Caki2 (cell line): ENCODE results near the gene KLHL14. TPM values are rescaled to one million over a fixed set of nuclear protein-coding genes. Genes with fewer than 3 reads are reported as not detected.
"Not testable (repeated sequence)": the region's sequence is repeated elsewhere in the genome, so short reads cannot be mapped to it uniquely, and the experiment has no call there.

ENCODE experiments used
- DNase-seq: peaks from one replicate; pipeline ENCODE4 v3.0.0-alpha.2; 2015; ENCODE audit warnings: low read depth
- in situ Hi-C: cut with HindIII; loops from 2 replicates; pipeline ENCODE4 v1.10.0; 2016; ENCODE audit warnings: low sequenced_read_pairs, low pct_unique_long_range_greater_than_20kb, mixed read lengths
- total RNA-seq: library from RNA; depleted of rRNA; stranded (reverse); fragments of >200 nt; shearing (Covaris generic); gene quantifications from 2 replicates; pipeline ENCODE4 v1.2.3, GENCODE V29; 2014; ENCODE audit warnings: low replicate concordance; rRNA removed

KLHL14 gene
- 1.6 and 2.2 TPM in 2 replicates for total RNA-seq

DNA sequence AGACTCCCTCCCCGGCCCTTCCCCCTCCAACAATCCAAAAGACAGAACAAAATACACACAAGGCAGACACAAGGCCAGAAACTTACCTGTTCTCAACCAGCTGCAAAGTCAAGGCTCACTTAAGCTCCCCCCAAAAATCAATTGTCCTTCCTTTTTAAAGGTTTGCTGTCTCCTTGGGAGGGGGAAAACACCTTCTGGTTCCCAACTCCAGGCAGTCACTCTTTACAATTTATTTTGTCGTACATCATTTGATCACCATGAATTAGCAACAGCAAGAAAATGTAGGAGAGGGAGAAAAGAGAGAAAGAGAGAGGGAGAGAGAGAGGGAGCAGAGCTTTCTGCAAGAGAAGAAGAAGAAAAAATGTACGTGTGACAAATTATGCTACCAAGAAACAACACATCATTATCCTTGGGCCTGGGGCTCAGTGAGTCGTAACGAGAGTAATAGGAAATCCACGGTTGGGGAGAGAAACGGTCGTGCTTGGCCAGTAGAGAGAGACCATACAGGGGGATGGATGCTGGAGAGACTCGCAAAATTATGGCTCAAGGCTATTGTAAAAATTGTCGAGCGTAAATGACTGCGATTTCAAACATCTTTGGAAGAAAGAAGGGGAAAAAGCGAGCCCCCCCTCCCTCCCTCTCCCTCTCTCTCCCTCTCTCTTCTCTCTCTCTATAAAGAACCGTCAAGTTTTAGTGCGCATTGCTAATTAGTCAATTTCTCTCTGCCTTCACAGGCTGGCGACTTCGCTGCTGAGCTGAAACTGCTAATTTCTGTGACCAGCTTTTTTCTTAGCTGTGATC, at the start of gene KLHL14:
Gene KLHL14, minus strand, starts transcription at position 443 of the 801 bp plus-strand sequence. CDS start 2,432 bp downstream, outside the sequence.
- in situ Hi-C loops: no loop called here
- DNase-seq: peak; percentile 84

- in situ Hi-C loops: no loop called here
- no peak for DNase-seq
These were observed 49.4 kb upstream of the KLHL14 start for GRCh38 chr18:32822197-32822596.

DNA sequence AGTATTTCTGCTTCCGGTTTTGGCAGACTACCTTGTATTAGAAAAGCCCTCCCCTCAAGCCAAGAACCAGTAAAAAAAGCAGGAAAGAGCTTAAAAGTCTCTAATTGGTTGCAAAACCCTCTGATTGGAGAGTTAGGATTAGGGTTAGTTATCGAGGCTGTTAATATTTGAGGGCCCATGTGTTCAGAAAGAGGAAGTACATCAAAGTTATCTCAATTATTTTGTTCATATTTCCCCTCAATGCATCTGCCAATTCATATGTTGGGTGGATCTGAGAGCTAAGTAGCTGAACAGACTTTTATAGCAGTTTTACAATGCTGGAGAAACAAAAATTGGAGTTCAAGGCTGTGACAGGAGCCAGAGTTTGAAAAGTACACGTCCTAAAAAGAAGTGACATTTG, 43.1 kb upstream of the KLHL14 start:
- in situ Hi-C loops: no loop called here
- no peak for DNase-seq

DNA sequence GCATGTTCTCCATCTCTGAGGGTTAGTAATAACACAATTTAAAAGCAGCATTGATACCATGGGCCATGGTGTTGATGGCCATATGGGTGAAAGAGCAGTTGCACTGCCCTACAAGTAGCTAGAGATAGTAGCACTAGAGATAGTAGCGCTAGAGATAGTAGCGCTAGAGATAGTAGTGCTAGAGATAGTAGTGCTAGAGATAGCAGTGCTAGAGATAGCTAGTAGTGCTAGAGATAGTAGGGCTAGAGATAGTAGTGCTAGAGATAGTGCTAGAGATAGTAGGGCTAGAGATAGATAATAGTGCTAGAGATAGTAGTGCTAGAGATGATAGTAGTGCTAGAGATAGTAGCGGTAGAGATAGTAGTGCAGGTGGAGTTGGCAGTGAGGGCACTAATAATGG, 39.5 kb upstream of the KLHL14 start:
- no peak for DNase-seq
- in situ Hi-C loops: no loop called here

GRCh38 chr18:32810314-32810713, 37.5 kb upstream of the KLHL14 start:
- DNase-seq: no peak
- in situ Hi-C loops: no loop called here

DNA sequence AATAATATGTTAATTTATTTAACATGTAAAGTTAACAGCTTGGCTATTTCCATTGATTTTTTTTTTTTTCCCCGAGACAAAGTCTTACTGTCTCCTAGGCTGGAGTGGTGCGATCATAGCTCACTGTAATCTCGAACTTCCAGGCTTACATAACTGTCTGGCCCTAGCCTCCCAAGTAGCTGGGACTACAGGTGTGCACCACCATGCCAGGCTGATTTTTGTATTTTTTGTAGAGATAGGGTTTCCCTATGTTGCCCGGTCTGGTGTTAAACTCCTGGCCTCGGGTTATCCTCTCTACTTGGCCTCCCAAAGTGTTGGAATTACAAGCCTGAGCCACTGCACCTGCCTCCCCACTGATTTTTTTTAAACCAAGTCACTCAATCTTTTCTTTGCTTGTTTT, 32.5 kb upstream of the KLHL14 start:
- in situ Hi-C loops: no loop called here
- DNase-seq: no peak

DNA sequence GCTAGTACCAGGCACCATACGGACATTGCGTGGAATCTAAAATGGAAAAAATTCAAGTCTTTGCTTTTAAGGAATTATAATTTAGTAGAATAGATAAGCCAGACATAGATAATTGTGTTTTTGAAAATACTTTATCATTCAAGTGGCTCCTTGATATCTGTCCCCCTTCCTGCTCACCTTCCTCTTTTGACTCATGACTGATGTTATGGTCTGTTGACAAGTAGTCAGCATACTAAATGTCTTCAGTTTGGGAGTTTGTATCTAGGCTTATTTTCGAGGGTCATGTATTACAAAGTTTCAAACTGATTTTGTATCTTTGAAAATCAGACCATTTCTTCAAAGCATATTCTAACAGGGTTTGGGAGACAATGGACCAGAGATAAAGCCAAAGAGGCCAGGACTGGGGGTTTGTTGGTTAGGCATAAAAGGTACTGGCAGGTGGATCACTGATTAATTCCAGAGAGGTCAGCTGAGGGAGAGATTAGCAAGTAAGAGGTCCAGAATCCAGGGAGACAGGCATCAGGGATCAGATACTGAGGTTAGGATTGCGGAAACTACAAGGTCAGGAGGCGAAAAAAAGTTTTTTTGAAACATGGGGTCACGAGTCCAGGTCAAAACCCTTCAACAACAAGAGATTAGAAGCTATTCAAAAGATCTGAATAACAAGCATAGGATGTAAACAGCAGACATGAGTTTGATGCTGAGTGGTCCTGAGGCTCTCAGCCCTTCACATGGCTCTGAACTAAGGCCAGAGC, 31.5 kb upstream of the KLHL14 start:
- in situ Hi-C loops: no loop called here
- DNase-seq: no peak

DNA sequence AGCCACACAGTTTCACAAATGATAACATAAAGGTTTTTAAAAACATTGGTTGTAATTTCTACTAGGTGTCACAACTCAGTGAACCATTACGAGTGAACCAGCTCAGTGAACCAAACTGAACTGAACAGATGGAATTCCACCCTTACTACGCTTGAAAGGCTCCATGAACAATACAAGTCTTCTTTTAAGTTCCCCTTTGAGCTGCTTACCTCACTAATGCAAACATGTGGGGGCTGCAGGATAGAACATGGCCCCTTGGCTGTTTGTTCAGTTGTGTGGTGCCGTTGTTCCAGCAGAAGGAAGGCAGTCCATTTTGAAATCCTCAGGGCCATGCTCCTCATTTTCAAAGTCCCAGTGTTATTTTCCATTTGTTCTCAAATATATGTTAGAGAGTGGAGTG, 30.7 kb upstream of the KLHL14 start:
- in situ Hi-C loops: no loop called here
- DNase-seq: peak; percentile 84

DNA sequence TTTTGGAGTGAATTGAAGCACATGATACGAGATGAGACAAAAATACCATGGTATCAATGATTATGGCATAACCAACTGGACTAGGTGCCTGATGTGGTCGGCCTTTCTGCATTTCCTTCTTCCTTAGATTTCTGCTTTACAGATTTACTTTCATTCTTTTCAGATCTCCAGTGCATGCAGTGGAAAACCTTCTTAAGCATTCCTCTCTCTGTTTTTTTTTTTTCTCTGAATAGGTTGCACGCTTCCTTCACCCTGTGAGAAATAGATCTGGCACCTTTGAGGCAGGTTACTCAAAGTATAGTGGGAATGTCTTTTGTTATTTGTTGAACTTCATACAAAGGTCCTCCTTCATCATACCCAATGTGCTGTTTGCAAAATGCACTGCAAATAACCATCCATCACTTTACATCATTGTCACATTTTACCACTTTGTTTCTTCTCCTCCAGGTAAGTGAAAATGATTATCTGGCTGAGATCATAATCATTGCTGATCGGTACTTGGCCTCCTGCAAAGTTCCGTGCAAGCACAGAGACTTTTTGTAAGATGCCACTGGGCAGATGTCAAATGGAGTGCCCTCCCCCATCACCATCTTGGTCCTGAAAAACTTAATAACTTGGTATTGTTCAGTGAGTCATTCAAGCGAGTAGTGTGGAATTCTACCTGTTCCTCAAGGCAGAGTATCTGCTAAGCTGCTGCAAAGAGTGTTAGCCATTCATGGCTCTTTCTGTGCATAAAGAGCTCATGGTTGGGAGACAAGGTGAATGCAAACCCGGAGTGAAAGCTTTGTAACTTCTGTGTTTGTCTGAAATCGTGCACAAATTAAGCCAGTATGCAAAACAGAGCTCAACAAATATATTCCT, 30.0 kb upstream of the KLHL14 start:
- peak; percentile 78 for DNase-seq
- in situ Hi-C loops: no loop called here

DNA sequence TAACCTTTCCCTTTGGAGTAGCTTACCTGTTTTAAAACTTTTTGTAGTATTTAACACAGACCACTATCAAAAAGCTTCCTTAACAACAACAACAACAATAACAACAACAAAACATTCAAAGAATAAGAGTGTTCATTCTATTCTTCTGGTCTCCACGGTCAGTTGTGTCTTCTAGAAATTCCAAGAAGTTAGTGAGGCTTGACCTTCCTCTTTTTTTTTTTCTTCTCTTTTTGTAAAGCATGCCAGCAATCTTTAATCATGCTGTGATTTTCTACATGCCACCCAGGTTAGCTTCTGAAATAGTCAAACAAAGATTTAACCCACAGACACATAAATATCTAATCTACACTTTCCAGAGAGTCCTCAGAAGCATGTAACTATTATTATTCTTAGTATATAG, 28.4 kb upstream of the KLHL14 start:
- in situ Hi-C loops: no loop called here
- DNase-seq: peak; percentile 47

DNA sequence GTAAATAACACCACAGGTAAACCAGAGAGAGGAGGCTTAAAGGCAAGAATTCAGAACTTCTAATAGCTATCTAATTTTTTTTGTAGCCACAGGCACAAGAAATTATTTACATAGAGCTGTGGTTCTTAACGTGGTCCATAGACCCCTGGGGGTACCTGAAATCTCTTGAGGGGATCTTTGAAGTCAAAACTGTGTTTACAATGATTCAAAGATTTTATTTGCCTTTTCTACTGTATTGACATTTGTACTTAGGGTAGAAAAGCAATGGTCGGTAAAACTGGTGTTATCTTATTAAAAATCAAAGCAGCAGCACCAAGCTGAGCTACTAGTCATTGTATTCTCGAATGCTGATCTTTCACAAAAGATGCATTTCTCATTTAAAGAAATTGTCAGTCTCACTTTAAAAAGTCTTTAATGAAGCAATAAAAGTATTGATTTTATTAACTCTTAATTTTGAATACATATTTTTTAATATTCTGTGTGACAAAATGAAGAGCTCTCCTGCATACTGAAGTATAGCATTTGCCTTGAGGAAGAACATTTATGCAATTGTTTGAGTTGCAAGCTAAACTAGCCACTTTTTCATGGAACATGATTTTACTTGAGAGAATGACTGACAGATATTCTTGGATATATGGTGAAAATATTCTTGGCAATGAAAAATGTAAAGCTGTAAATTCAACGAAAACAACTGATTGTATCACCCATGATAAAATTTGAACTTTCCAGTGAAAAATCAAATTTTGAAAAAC, 25.6 kb upstream of the KLHL14 start:
- in situ Hi-C loops: no loop called here
- no peak for DNase-seq

- DNase-seq, in situ Hi-C loops: not testable (repeated sequence)
These were observed 21.8 kb upstream of the KLHL14 start for GRCh38 chr18:32794667-32795066.

DNA sequence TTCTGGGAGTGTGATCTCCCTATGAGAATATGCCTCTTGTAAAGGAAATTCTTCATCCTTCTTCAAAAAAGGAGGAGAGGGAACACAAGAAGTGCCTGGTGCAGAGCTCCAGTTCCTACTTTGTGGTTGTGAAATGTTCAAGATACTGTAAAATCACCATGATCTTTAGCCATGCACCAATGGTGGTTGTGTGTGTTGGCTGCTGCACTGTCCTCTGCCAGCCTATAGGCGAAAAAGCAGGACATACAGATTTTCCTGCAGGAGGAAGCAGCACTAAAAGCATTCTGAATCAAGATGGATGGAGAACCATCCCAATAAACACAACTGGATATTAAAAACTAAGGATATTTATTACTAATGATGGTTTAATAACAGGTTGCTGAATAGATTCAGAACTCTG, 6.2 kb upstream of the KLHL14 start:
- in situ Hi-C loops: no loop called here

GRCh38 chr18:32777049-32777448, 4.2 kb upstream of the KLHL14 start:
- in situ Hi-C loops: no loop called here
- no peak for DNase-seq

More for the DNA sequence above, 6.2 kb upstream of the KLHL14 start:
- DNase-seq: no peak

GRCh38 chr18:32776561-32776960, 3.7 kb upstream of the KLHL14 start:
- in situ Hi-C loops: no loop called here
- DNase-seq: no peak

- in situ Hi-C loops: no loop called here
These were observed 2.8 kb upstream of the KLHL14 start for GRCh38 chr18:32775628-32776027.

DNA sequence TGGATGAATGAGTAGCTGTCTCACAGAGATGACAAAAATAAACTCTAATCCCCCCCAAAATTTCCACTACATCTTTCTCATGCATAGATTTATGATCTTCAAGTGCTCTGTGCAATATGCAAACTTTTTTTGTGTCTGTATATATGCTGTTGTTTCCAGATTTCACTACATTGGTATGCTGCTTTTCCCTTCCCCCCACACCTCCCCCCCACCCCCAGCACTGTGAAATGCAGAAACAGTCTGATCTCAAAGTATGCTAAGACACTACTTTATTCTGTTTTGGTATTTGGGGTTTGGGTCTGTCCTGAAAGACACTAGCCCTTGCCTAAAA, 524 bp upstream of the KLHL14 start:
- DNase-seq: no peak
- in situ Hi-C loops: no loop called here

More at GRCh38 chr18:32775628-32776027, 2.8 kb upstream of the KLHL14 start:
- DNase-seq: no peak
